Stomach (tissue), 4 donors: ENCODE results near the gene SLC5A5.
A peak's percentile ranks its signal among the peaks of the same experiment; 100 is the strongest.

ENCODE experiments used
- CTCF ChIP-seq, 7 experiments: fragments of 450-650 bp in 4 of 7; fragments of 200-600 bp in 3 of 7; sonication (generic) in 3 of 7; IDR thresholded peaks; one replicate each; pipeline ENCODE4 v1.5.1; 2016 to 2019; ENCODE audit warnings: antibody characterized with exemption in 7 of 7, control low read depth in 2 of 7, mild to moderate bottlenecking in 1 of 7
- EP300 ChIP-seq: sonication (generic); formaldehyde crosslinking; IDR thresholded peaks from one replicate; pipeline ENCODE4 v1.6.1; 2017; ENCODE audit warnings: antibody characterized with exemption
- POLR2A ChIP-seq, 4 donors: fragments of 450-650 bp; IDR thresholded peaks; one replicate each; pipeline ENCODE4 v1.6.1; 2016; ENCODE audit warnings: antibody characterized with exemption in 4 of 4, control low read depth in 2 of 4, mild to moderate bottlenecking in 1 of 4, moderate library complexity in 1 of 4
- POLR2AphosphoS5 ChIP-seq, 3 donors: sonication (generic); formaldehyde crosslinking; IDR thresholded peaks; one replicate each; pipeline ENCODE4 v1.6.1; 2016; ENCODE audit warnings: antibody characterized with exemption in 3 of 3

- TF ChIP-seq CTCF (IDR thresholded peaks at IDR 0.05) (no peak), POLR2A (IDR thresholded peaks at IDR 0.05) (no peak), POLR2AphosphoS5 (IDR thresholded peaks at IDR 0.05) (peak in 2 of 3 donors; percentile 42 to 45), EP300 (no peak)
Measured at GRCh38 chr19:17847538-17848366, 24.0 kb upstream of the SLC5A5 start, which contains the start of gene JAK3.
